ENCODE measurements around the gene PSME2. TPM values are rescaled to one million over a fixed set of nuclear protein-coding genes. Genes with fewer than 3 reads are reported as not detected.

The PSME2 gene
- total RNA-seq, 2 experiments from 2014 or later = 188 to 290 TPM

DNA sequence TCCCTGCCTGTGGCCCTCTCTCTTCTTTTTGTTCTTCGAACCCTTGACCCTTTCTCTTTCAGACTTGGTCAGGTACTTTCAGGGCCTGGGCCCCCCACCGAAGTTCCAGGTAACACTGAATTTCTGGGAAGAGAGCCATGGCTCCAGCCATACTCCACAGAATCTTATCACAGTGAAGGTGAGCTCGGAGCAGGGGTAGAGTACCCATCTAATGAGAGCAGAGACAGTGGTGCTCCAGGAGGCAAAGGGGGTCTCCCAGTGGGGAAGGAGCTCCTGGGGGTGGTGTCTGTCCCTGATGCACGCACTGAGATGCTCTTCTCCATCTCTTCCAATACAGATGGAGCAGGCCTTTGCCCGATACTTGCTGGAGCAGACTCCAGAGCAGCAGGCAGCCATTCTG is 19.4 kb upstream of the PSME2 start:
- intact Hi-C loops (cut with micrococcal nuclease; ENCODE audit: unreplicated experiment) = no loop called here
- ChIA-PET CTCF (ENCODE audit: unreplicated experiment) (no interaction called here), POLR2A (no interaction called here)
- no peak overlapping the region for H3K4me3 ChIP-seq (ENCODE audit: low read depth, low read length, poor library complexity, severe bottlenecking)
- no peaks in the 10 kb centered on the region for H3K9me3 ChIP-seq (ENCODE audit: low read length)
- no peak for DNase-seq (ENCODE audit: low spot score)
- peaks cover 7% of the 10 kb centered on the region; the same call in 1 of the 2 replicates for H3K79me2 ChIP-seq (ENCODE audit: insufficient read depth, low read depth, low read length)
- no peak overlapping the region for H3K27ac ChIP-seq (ENCODE audit: low read depth, low read length, poor library complexity, severe bottlenecking)
- no peak overlapping the region for H2AFZ ChIP-seq (ENCODE audit: low read length)
- no peaks in the 10 kb centered on the region for H3K9me2 ChIP-seq (ENCODE audit: insufficient read depth, low read length)
- no peaks in the 10 kb centered on the region for H4K20me1 ChIP-seq (ENCODE audit: insufficient read depth, low read length)
- no peak for TF ChIP-seq CTCF (conservative IDR thresholded peaks at IDR 0.05; ENCODE audit: low read length)
- TF ChIP-seq EZH2phosphoT487 (IDR thresholded peaks at IDR 0.05; ENCODE audit: borderline replicate concordance, low read depth, low read length) = no peak
- H3K36me3 ChIP-seq (ENCODE audit: insufficient read depth, low read length) = peaks cover 37% of the 10 kb centered on the region
- H3K4me2 ChIP-seq (ENCODE audit: low read length) = no peak overlapping the region
- H3K4me1 ChIP-seq (ENCODE audit: insufficient read depth, low read length, poor library complexity, severe bottlenecking) = peaks cover 11% of the 10 kb centered on the region
- BruUV-seq (replicated peaks) = no TSS peak

DNA sequence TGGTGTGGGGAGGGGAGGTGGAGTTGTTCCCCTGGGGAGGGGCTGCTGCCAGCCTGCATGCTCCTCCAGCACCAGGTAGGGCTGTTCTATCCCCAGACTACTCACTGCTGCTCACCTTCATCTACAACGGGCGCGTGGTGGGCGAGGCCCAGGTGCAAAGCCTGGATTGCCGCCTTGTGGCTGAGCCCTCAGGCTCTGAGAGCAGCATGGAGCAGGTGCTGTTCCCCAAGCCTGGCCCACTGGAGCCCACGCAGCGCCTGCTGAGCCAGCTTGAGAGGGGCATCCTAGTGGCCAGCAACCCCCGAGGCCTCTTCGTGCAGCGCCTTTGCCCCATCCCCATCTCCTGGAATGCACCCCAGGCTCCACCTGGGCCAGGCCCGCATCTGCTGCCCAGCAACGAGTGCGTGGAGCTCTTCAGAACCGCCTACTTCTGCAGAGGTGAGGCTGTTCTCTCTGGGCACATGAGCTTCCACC is 18.1 kb upstream of the PSME2 start:
- ChIA-PET CTCF (ENCODE audit: unreplicated experiment) (no interaction called here), POLR2A (no interaction called here)
- H4K20me1 ChIP-seq (ENCODE audit: insufficient read depth, low read length) = no peaks in the 10 kb centered on the region
- no peak overlapping the region for H3K4me3 ChIP-seq (ENCODE audit: low read depth, low read length, poor library complexity, severe bottlenecking)
- intact Hi-C loops (cut with micrococcal nuclease; ENCODE audit: unreplicated experiment) = no loop called here
- H3K4me2 ChIP-seq (ENCODE audit: low read length) = no peak overlapping the region
- H3K9me3 ChIP-seq (ENCODE audit: low read length) = no peaks in the 10 kb centered on the region
- H3K79me2 ChIP-seq (ENCODE audit: insufficient read depth, low read depth, low read length) = peaks cover 7% of the 10 kb centered on the region; the same call in 1 of the 2 replicates
- no peak overlapping the region for H2AFZ ChIP-seq (ENCODE audit: low read length)
- H3K4me1 ChIP-seq (ENCODE audit: insufficient read depth, low read length, poor library complexity, severe bottlenecking) = peaks cover 16% of the 10 kb centered on the region
- H3K9me2 ChIP-seq (ENCODE audit: insufficient read depth, low read length) = no peaks in the 10 kb centered on the region
- H3K36me3 ChIP-seq (ENCODE audit: insufficient read depth, low read length) = peaks cover 49% of the 10 kb centered on the region
- H3K27ac ChIP-seq (ENCODE audit: low read depth, low read length, poor library complexity, severe bottlenecking) = no peak overlapping the region
- no TSS peak for BruUV-seq (replicated peaks)
- no peak for DNase-seq (ENCODE audit: low spot score)
- TF ChIP-seq EZH2phosphoT487 (IDR thresholded peaks at IDR 0.05; ENCODE audit: borderline replicate concordance, low read depth, low read length) = no peak
- TF ChIP-seq CTCF (conservative IDR thresholded peaks at IDR 0.05; ENCODE audit: low read length) = no peak

GRCh38 chr14:24162093-24162492 is 15.7 kb upstream of the PSME2 start:
- ChIA-PET POLR2A (interaction anchor here (1.0 to 2.7 kb wide), 4 partner anchors 15 to 52 kb away, joined by 3 to 15 read pairs (median 4); partner anchors contain the start of genes PSME2 and RNF31), CTCF (ENCODE audit: unreplicated experiment) (interaction anchor here (1.6 to 2.1 kb wide), 2 partner anchors 54 to 68 kb away, joined by 4 to 8 read pairs; partner anchors contain the start of gene PCK2)
- H3K4me2 ChIP-seq (ENCODE audit: low read length) = peak overlapping the region; percentile 83
- intact Hi-C loops (cut with micrococcal nuclease; ENCODE audit: unreplicated experiment) = no loop called here
- no peaks in the 10 kb centered on the region for H3K9me3 ChIP-seq (ENCODE audit: low read length)
- peak overlapping the region; percentile 68 for H3K27ac ChIP-seq (ENCODE audit: low read depth, low read length, poor library complexity, severe bottlenecking)
- H3K79me2 ChIP-seq (ENCODE audit: insufficient read depth, low read depth, low read length) = peaks cover 7% of the 10 kb centered on the region; the same call in 1 of the 2 replicates
- no peak overlapping the region for H2AFZ ChIP-seq (ENCODE audit: low read length)
- H4K20me1 ChIP-seq (ENCODE audit: insufficient read depth, low read length) = no peaks in the 10 kb centered on the region
- H3K4me3 ChIP-seq (ENCODE audit: low read depth, low read length, poor library complexity, severe bottlenecking) = peak overlapping the region; percentile 70
- DNase-seq (ENCODE audit: low spot score) = no peak
- H3K4me1 ChIP-seq (ENCODE audit: insufficient read depth, low read length, poor library complexity, severe bottlenecking) = peaks cover 16% of the 10 kb centered on the region
- peaks cover 66% of the 10 kb centered on the region for H3K36me3 ChIP-seq (ENCODE audit: insufficient read depth, low read length)
- H3K9me2 ChIP-seq (ENCODE audit: insufficient read depth, low read length) = no peaks in the 10 kb centered on the region
- no TSS peak for BruUV-seq (replicated peaks)
- TF ChIP-seq EZH2phosphoT487 (IDR thresholded peaks at IDR 0.05; ENCODE audit: borderline replicate concordance, low read depth, low read length) (no peak), CTCF (conservative IDR thresholded peaks at IDR 0.05; ENCODE audit: low read length) (no peak)
